RCC 7860 (cell line): ENCODE results near the gene TTLL9.
"Not testable (repeated sequence)": the region's sequence is repeated elsewhere in the genome, so short reads cannot be mapped to it uniquely, and the experiment has no call there.

Experiments used
- DNase-seq: peaks from one replicate; pipeline ENCODE4 v3.0.0-alpha.2; 2015; ENCODE audit warnings: low spot score
- FAIRE-seq: peaks from 2 replicates; lab custom pipeline; 2012; peaks lifted over from hg19 to GRCh38; lab: Jason Lieb, UNC

Gene TTLL9

DNA sequence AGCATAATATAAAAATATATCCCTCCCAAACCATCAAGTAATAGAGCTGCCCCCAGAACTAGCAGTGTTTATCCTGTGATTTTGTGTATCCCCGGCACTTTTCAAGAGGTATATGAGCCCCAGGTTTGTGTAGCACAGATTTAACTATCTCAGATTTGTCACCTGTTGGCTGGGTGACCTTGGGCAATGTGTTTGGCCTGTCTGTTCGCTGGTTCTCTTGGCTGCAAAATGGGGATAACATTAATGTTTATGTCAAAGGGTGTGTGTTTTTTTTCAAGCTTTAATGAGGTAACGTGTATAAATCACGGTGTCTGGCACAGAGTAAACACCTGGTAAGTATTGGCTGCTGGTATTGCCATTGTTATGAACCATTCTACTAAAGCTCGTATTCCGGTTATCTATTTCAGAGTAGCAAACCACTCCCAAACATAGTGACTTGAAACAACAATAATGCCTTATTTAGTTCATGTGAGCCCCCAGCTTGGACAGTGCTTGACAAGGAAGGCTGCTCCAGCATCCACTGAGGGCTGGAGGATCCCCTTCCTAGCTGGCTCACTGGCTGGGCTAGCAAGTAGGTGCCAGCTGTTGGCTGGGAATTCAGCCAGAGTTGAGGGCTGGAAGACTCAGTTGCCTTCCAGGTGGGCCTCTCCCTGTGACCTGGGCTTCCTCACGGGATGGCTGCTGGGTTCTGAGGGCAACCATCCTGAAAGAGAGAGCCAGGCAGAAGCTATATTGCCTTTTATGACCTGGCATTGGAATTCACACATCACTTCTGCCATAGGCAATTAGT, 45.3 kb downstream of the TTLL9 start:
- FAIRE-seq = no peak
- no peak for DNase-seq

DNA sequence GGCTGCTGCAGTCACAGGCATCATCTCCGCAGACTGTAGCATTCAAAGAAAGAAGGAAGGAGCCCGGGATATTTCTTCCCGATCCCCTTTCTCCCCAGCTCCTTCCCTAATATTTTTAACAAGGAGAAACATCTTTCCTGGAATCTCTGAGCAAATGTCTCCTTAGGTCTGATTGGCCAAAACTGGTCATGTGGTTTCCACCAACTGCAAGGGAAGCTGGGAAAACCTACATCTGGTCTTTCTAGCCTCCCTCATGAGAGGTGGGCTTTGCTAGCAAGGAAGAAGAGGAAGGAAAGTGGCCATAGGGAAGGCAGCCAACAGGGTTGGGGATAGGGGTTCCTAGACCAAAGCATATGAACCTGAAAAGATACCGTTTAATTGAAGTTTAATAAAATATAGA, 46.3 kb downstream of the TTLL9 start:
- FAIRE-seq (no peak), DNase-seq (no peak)

DNA sequence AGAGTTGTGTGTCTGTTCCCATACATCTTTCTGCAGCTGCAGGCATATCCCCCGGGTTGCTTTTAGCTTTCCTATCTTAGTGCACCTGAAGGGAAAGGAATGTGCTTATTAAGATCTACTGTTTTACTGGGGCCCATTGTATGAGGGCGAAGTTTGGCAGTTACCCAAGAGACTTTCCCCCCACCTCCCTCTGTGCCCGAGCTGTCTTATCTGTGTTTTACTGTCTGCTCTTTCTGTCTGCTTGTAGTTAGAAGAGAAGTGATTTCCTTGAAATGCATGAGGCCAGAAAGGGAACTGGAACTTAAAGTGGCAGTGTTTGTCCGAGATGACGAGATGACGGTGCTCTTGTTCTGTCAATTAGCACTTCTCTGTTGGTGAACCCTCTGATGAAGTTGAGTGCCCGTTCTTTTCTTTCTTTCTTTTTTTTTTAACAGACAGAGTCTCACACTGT, 47.6 kb downstream of the TTLL9 start:
- not testable (repeated sequence) for FAIRE-seq, DNase-seq

DNA sequence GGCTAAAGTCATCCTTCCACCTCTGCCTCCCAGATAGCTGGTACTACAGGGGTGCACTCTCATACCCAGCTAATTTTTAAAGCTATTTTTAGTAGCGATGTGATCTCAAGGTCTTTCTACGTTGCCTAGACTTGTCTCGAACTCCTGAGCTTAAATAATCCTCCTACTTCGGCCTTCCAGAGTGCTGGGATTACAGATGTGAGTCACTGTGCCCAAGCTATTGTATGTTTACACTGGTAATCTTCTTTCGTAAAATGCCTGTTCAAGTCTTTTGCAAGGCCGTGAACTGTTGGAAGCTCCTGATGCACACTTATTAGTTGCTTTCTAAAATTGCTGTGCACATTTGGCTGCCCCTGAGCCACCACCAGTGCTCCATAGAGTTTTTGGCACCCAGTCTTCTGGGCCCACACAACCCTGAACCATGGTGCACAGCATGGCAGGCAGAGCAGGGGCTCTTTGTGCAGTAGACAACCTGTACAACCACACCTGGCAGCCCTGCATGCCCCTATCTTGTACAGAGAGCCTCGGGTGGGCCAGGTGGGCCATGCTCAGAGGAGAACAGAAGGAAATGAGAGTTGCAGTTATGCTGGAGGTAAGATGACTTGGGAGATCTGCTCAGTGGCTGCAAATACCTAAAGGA, 48.2 kb downstream of the TTLL9 start:
- FAIRE-seq = no peak
- DNase-seq = no peak

DNA sequence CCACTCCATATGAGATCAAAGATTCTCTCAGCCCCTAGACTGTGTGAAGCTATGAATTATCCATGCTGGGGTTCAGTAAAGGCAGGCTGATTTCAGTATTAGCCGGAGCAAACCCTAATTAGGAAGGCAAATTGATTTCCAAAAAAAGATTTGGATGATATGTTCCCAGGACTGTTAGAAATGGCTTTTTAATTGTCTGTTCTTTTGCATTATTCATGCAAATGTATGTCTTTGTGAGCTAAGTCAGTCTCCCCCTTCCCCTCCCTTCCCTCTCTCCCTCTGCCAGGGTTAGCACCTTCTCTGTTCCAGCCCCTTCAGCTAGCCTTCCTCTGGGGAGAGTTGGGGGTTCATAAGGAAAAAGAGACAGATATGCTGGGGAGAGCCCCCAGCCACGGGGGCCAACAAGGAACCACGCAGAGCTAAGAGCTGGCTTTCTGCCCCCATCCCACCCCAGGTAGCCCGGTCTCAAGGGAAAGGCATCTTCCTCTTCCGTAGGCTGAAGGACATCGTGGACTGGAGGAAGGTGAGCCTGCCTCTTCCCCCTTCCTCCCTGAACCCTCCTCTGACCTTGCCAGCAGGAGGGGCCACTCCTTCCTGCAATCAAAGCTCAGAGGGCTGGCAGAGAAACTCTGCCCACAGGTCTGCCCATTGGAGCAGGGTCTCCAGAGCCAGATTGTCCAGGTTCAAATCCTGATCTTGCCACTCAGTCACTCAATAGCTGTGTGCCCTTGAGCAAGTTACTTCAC, 49.1 kb downstream of the TTLL9 start:
- no peak for FAIRE-seq
- DNase-seq = no peak

DNA sequence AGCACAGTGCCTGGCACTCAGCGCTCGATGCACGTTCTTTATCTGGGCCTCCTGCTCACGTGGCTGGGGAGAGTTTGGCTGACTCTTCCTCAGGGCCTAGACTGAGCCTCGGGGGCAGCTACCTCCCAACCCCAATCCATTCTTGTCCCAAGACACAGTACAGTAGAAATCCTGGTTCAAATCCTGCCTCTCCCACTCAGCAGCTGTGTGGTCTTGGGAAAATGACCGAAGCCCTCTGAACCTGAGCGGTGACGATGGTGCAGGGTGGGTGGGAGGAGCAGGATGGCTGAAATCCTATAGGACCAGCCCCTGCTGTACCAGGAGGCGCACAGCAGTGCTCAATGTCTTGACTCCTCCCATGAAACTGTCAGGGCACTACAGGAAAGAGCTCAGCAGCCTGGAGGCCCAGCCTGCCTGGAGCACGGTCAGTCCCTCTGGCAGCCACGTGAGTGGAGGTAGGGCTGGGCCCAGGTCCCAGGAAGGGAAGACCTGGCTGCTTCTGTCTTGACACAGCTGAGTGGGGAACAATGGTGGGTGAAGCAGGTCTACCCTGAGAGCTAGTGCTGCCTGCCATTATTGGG, 49.9 kb downstream of the TTLL9 start:
- DNase-seq (no peak), FAIRE-seq (no peak)

DNA sequence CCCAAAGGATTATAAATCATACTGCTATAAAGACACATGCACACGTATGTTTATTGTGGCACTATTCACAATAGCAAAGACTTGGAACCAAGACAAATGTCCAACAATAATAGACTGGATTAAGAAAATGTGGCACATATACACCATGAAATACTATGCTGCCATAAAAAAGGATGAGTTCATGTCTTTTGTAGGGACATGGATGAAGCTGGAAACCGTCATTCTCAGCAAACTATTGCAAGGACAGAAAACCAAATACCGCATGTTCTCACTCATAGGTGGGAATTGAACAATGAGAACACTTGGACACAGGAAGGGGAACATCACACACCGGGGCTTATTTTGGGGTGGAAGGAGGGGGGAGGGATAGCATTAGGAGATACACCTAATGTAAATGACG, 51.0 kb downstream of the TTLL9 start:
- not testable (repeated sequence) for DNase-seq, FAIRE-seq

DNA sequence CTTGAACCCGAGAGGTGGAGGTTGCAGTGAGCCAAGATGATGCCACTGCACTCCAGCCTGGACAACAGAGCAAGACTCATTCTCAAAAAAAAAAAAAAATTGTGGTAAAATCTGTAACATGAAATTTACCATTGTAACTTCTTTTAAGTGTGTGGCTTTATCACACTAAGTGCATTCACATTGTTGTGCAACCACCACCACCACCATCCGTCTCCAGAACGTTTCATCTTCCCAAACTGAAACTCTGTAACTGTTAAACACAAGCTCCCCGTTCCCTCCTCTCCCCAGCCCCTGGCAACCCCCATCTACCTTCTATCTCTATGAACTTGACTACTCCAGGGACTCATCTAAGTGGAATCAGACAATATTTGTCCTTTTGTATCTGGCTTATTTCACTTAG, 51.7 kb downstream of the TTLL9 start:
- no peak for FAIRE-seq
- no peak for DNase-seq

DNA sequence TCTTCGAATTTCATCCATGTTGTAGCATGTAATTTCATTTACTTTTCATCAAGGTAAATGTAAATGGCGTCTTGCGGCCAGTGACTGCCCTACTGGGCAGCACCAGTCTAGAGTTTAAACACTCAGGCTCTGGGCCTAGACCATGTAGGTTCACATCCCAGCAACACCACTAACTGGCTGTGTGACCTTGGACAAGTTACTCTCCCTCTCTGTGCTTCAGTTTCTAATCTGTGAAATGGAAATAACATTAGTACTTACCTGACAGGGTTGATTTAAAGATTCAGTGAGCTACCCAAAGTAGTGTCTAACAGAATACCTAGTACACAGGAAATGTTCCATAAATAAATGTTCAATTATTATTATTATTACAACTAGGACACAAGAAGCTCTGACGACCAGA, 52.2 kb downstream of the TTLL9 start:
- FAIRE-seq (no peak), DNase-seq (no peak)

DNA sequence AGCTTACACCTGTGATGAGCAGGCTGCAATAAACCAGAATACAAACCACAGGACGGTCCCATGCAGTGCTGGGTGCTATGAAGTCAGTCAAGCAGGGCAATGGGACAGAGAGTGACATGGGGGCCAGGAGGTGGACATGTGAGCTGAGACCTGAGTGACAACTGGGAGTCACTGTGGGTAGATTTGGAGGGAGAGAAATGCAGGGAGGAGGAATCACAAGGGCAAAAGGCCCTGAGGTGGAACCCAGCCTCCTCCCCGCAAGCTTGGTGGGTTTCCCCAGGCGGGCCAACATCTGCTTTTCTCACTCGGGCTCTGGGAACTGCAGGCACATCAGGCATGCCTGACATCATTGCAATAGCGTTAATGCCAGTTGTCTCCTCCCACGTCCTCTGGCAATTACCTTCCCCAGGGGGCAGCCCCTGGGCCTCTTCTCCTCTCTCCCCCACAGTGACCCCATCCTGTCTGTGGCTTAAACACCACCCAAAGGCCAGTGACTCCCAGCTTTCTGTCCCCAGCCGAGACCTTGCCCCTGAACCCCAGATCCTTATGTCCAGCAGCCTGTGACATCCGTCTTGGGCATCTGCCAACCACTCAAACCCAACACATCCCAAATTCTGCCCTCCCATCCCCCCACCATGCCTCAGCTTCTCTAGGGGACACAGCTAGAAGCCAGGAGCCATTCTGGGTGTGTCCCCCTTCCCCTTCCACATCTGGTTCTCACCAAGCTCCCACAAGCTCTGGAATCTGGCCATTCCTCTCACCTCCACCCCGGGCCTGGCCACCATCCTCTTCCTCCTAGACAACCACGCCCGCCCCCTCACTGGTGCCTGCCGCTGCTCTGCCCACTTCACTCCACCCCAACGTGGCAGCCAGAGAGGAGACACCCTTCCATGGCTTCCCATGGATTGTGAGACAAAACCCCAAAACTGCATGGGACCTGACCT, 53.2 kb downstream of the TTLL9 start:
- DNase-seq (no peak), FAIRE-seq (no peak)

DNA sequence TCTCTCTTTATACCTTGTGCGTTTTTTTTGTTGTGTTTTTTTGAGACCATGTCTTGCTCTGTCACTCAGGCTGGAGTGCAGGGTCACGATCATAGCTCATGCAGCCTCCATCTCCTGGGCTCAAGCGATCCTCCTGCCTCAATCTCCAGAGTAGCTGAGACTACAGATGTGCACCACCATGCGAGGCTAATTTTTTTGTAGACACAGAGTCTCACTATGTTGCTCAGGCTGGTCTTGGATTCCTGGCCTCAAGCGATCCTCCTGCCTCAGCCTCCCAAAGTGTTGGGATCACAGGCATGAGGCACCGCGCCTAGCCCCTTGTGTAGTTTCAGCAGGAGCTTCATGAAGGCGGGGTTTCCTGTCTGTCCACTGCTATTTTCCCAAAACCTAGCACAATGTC, 54.1 kb downstream of the TTLL9 start:
- FAIRE-seq = no peak
- no peak for DNase-seq

DNA sequence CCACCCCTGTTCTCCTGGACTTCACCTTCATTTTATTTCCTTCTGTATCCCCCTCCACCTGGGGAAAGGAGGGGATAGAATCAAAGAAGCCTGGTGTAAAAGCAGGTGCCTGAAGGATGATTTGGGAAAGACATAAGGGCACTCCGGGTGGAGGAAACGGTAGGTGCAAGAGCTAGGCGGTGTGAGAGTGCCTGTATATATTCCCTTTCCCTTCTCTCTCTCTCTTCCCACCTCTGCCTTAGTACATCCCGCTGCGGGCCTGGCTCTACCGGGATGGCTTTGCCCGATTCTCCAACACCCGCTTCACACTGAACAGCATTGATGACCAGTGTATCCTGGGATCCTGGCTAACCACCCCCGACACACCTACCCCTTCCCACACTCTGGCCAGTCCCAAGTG, 55.2 kb downstream of the TTLL9 start:
- FAIRE-seq (no peak), DNase-seq (no peak)

DNA sequence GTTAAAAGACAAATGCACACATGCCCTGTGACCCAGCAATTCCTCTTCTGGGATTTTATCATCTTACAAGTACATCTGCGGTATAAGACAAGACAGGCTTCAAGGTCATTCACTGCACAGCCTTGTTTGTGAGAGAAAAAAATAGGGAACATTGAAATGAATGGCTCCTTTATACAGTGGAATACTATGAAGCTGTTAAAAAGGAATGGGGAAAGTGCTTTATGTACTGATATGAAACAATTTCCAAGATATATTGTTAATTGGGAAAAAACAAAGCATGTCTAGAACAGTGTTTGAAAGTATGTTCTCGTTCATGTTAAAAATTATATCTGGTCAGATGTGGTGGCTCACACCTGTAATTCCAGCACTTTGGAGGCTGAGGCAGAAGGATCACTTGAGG, 56.1 kb downstream of the TTLL9 start:
- no peak for FAIRE-seq
- no peak for DNase-seq

DNA sequence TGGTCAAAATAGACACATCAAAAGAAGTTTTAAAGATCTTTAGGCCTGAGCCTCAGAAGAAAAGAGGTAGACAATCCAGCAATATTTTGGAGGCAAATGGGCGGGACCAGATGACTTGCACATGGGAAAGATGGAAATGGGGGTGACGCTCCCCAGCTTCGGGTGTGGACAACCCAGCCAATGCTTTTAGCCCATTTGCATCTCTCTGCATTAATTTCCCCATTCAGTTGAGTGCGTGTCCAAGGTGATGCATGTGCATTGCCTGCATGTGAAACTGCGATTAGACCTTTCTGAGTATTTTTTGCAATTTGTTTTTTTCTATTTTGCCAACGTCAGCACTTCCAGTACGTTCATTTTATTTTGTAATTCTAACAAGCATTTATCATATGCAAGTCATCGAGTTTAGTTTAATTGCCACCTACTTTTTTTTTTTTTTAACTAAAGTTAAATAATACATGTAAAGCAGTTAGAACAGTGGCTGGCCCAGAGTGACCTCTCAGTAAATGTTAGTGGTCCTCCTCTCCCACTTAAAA, 57.3 kb downstream of the TTLL9 start:
- DNase-seq = no peak
- FAIRE-seq = no peak

DNA sequence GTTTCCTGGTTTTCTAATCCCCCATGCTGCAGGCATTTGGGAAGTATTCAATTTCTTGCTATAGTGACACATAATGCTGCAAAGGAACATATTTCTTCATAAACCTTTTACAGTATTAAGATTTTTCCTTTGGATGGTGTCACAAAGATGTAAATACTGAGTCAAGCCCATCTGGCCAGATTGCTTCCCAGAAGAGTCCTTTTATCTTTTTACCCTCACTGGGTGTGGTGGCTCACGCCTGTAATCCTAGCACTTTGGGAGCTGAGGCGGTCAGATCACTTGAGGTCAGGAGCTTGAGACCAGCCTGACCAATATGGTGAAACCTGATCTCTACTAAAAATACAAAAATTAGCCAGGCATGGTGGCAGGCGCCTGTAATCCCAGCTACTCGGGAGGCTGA, 59.2 kb downstream of the TTLL9 start:
- not testable (repeated sequence) for FAIRE-seq

DNA sequence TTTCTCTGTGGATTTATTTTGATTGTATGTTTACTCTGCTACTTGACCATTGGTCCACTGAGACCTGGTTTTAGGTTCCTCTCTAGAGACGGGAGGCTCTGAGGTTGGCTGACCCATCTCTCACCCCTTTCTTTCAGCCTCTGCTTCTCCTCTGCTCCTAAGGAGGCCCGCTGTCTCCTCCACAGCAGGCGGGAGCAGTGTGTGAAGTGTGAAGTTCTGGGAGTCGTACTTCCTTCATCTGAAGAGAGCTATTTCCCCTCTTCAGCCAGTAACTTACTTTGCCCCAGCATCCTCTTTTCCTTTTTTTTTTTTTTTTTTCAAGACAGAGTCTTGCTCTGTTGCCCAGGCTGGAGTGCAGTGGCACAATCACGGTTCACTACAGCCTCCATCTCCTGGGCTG, 60.3 kb downstream of the TTLL9 start:
- no peak for DNase-seq
- no peak for FAIRE-seq

More for the DNA sequence above, 59.2 kb downstream of the TTLL9 start:
- DNase-seq = not testable (repeated sequence)

DNA sequence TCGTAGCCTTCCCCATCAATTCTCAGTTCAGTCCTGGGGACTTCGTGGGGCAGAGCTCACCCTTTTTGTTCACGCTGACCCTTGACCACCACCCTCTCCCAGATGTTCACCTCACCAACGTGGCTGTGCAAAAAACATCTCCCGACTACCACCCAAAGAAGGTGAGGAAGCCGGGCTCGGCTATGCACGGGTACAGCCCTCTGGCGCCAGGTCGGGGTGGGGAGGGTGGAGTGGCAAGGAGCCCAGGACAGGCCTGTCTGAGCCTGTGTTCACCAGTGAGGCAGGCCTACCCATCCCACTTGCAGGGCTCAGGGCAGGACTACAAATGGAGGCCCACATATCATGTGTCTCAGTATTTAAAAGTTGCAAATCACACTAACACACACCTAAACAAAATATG, 63.3 kb downstream of the TTLL9 start:
- DNase-seq (no peak), FAIRE-seq (no peak)

DNA sequence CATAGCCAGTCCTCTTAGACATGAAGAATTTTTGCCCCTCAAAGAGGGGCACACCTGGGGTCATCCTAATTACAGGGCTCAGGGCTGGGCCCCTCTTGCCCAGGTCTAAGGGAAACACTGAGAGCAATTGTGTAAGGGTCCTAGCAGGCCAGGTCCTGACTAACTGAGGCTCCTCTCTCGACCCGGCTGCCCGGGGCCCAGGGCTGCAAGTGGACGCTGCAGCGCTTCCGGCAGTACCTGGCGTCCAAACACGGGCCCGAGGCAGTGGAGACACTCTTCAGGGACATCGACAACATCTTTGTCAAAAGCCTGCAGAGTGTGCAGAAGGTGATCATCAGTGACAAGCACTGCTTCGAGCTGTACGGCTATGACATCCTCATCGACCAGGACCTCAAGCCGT, 64.1 kb downstream of the TTLL9 start:
- DNase-seq (no peak), FAIRE-seq (no peak)

DNA sequence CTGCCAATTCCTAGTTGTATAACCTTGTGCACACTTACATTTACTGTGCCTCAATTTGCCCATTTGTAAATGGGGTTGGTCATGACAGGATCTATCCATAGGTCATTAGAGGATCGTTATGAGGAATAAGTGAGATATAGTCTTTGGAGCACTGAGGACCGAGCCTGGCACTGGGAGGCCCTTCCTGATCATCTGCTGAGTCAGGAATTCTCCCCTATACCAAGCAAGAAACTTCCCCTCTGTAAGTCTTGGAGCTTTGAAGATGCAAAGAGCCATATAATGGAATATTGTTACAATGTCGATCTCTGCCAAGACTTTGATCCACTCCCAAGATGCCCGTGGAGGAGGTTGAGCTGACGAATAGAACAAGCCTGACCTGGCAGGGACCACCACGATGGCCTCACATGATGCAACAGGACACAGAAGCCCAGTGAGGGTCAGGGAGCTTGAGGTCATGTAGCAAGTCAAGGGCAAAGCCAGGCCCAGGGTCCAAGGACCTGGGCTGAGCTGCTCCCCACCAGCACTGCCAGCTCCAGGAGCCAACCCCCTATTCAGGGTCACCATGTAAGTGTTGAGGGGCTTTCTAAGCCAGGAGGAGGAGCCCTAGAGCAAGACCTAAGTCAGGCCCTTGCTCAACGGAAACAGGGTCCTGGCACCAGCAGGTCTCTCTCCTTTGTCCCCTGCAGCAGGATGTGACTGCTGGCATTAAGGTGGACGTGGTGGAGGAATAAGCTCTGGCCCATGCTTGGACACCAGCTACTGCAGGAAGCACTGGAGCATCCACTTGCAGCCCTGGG, 64.7 kb downstream of the TTLL9 start:
- FAIRE-seq (no peak), DNase-seq (no peak)
